Activated naive CD8-positive, alpha-beta T cell treated with anti-CD3 and anti-CD28 coated beads for 36 hours (primary cell): Measurements from ENCODE around the gene MICAL2. TPM values are rescaled to one million over a fixed set of nuclear protein-coding genes. Genes with fewer than 3 reads are reported as not detected.

Experiments
- DNase-seq: peaks from one replicate; pipeline ENCODE4 v3.0.0; 2021
- H3K27ac Mint-ChIP-seq: one replicate; pipeline ENCODE4 v1.8.0; 2022; ENCODE audit warnings: mild to moderate bottlenecking, moderate library complexity, mixed read lengths
- H3K27me3 Mint-ChIP-seq: one replicate; pipeline ENCODE4 v1.8.0; 2022; ENCODE audit warnings: mild to moderate bottlenecking, mixed read lengths
- H3K36me3 Mint-ChIP-seq: one replicate; pipeline ENCODE4 v1.8.0; 2021; ENCODE audit warnings: mild to moderate bottlenecking, mixed read lengths
- H3K4me1 Mint-ChIP-seq: one replicate; pipeline ENCODE4 v1.8.0; 2021; ENCODE audit warnings: mixed read lengths
- H3K4me3 Mint-ChIP-seq: one replicate; pipeline ENCODE4 v1.8.0; 2022; ENCODE audit warnings: mild to moderate bottlenecking, moderate library complexity, mixed read lengths
- H3K9me3 Mint-ChIP-seq: one replicate; pipeline ENCODE4 v1.8.0; 2022; ENCODE audit warnings: mixed read lengths
- total RNA-seq, 2 experiments: library from RNA; stranded (reverse); gene quantifications; one replicate each; pipeline ENCODE4 v1.2.3, GENCODE V29; 2021

The MICAL2 gene
- total RNA-seq, 2 experiments from 2014 or later: 54.4 to 59.7 TPM

DNA sequence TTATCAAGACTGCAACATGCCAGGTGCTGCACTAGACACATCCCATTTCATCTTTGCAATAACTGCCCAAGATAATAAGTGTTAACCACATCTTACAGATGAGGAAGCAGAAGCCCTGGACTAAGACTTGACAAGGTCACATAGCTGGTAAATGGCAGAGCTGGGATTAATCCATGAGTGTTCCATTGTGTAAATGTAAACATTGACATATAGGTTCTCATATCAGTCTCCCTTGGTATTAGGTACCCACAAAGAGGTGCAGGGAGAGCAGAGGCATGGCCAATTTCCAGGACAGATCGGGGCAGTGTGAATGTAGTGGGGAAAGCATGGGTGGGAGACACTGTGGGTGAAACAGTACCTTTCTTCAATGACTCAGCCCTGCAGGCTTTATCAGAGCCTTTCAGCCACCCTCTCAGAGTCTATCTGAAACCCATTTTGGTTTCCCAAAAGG lies 17.9 kb downstream of the MICAL2 start:
- H3K36me3 Mint-ChIP-seq: no peaks in the 10 kb centered on the region
- H3K27ac Mint-ChIP-seq: peak overlapping the region; percentile 26
- H3K27me3 Mint-ChIP-seq: no peaks in the 10 kb centered on the region
- H3K9me3 Mint-ChIP-seq: no peaks in the 10 kb centered on the region
- no peak overlapping the region for H3K4me3 Mint-ChIP-seq
- peaks cover 38% of the 10 kb centered on the region for H3K4me1 Mint-ChIP-seq
- no peak for DNase-seq

DNA sequence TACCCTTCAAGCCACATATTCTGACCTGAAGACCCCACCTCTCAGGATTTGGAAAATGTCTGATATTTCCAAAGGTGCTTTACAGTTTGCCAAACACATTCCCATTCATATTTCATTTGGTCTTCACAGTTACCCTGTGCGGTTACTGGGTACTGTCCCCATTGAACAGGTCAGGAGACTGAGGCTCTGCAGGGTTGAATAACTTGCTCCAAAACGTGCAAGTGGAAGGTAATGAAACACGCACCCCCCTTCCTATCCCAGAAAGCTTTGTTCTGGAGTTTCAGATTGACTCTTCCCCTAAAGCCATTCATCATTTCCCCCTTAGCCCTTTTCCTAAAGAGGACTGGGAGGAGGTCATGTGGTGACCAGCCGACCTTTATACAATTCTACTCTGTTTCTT lies 18.8 kb downstream of the MICAL2 start:
- no peaks in the 10 kb centered on the region for H3K27me3 Mint-ChIP-seq
- no peaks in the 10 kb centered on the region for H3K9me3 Mint-ChIP-seq
- no peaks in the 10 kb centered on the region for H3K36me3 Mint-ChIP-seq
- peaks cover 43% of the 10 kb centered on the region for H3K4me1 Mint-ChIP-seq
- no peak overlapping the region for H3K27ac Mint-ChIP-seq
- no peak for DNase-seq
- H3K4me3 Mint-ChIP-seq: no peak overlapping the region

DNA sequence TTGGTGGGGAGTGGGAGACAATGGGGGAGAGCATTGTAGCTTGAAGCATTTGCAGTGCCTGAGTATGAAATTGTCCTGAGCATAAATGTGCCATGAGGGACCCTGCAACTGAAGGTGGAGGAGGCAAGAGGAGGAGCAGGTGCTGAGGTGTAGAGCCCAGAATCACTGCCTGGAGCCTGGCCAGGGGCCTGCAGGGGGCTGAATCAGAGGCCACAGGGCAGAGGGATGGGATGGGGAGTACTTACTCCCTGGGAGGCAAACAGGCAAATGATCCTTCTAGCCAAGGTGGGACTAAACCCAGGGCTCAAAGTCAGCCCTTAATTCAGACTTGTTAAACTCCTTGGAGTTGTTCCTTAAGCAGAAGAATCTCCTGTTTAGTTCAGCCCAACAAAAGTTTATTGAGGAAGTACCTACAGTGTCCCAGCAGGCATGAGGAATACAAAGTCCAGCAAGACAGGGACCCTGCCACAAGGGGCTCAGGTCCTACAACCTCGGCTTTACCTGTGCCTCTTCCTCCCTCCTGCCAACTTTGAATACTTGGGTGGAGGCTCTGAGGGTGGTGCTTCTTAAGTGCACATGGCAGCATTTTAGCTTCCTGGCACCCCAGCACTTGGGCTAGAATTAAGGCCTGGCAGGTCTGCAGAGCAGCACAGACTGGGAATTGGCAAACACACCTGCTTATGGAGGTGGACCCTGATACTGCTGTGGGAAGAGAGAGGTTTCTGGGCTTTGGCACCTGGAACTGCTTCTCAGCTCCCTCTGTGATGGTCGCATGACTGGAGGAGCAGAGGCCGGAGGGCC lies 20.0 kb downstream of the MICAL2 start:
- Mint-ChIP-seq H3K9me3 (no peaks in the 10 kb centered on the region), H3K27ac (no peak overlapping the region), H3K4me3 (no peak overlapping the region), H3K4me1 (peaks cover 37% of the 10 kb centered on the region), H3K36me3 (no peaks in the 10 kb centered on the region), H3K27me3 (no peaks in the 10 kb centered on the region)
- DNase-seq: no peak

DNA sequence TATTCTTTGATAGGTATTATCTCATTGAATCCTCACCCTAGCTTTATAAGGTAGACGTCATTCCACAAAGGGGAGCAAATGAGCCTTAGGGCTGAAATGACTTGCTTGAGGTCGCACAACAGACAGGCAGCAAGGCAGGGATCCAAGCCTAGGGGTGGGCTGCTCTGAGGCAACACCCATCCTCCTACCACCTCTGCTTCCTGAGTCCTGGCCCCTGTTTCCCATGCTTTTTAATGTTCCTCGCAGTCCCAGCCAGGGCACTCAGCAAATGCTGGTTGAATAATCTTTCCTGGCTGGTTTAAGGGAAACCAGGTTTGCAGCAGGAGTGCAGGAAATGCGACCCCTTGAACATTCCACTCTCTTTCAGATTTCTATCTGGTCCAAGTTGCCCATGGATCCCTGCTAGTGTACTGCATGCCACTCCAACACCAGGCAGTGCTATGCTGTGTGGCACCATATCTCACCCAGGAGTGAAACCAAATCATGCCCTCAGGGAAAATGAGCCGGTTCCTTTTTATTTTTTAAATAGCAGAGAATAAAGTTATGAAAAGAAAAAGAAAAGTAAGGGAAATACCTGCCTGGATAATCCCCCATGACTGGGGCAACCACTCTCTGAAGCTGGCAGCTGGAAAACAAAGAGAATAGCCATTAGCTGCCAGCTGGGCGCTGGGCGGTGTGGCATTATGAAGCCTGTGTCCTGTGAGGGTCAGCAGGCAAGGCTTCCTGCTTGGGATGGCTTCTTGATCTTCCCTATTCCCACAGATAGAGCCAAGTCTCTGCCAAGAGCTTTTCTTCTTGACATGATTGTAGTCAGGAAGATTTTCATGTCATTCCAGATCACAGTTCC lies 21.8 kb downstream of the MICAL2 start:
- no peaks in the 10 kb centered on the region for H3K9me3 Mint-ChIP-seq
- H3K4me3 Mint-ChIP-seq: no peak overlapping the region
- H3K36me3 Mint-ChIP-seq: no peaks in the 10 kb centered on the region
- H3K27me3 Mint-ChIP-seq: no peaks in the 10 kb centered on the region
- DNase-seq: no peak
- no peak overlapping the region for H3K27ac Mint-ChIP-seq
- H3K4me1 Mint-ChIP-seq: peaks cover 29% of the 10 kb centered on the region

DNA sequence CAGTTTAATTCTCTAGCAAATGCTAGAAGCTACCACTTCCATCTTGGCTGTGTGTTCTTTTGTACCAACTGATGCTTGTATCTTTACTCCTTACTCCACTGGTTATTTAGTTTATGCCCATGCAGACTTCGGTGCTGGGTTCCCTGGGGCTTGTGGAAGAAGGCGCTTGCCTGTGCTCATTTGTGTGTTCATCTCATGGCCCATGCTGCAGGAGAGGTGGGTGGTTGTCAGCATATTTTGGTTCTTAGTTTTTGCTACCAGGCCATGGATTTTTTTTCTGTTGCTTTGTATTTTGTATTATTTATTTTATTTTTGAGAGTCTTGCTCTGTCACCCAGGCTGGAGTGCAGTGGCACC lies 22.4 kb downstream of the MICAL2 start:
- Mint-ChIP-seq H3K9me3 (no peaks in the 10 kb centered on the region), H3K27ac (no peak overlapping the region), H3K36me3 (no peaks in the 10 kb centered on the region), H3K4me3 (no peak overlapping the region), H3K27me3 (no peaks in the 10 kb centered on the region), H3K4me1 (peaks cover 31% of the 10 kb centered on the region)
- no peak for DNase-seq

DNA sequence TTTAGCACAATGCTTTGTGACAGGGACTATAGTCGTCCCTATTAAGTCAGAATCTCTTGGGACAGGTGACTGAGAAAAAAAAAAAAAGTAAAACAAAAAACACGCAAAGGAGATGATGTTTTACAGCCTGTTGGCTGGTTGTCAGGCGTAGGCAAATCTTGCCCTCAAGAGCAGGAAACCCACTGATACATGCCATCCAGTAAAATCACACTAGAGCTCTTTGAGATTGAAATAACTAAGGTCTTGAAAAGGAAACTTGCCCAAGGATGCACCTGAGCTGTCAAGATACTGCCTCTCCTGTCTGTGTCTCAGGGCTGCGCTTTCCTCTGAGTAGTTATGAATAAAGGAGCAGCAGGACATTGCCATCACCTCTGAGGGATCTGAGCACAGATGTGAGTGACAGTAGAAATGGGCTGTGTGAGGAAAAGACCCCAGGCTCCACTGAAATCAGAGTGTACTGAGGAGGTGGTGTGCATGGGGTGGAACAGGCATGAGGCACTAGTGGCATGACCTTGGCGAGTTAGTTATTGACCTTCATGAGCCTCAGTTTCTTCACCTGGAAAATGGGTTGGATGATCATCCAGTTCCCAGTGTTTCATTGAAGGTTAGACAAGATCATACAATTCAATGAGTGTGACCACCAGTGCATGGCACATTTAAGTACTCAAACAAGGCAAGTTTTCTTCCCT lies 23.3 kb downstream of the MICAL2 start:
- H3K9me3 Mint-ChIP-seq: no peaks in the 10 kb centered on the region
- H3K27ac Mint-ChIP-seq: no peak overlapping the region
- no peak overlapping the region for H3K4me3 Mint-ChIP-seq
- no peaks in the 10 kb centered on the region for H3K27me3 Mint-ChIP-seq
- DNase-seq: no peak
- H3K4me1 Mint-ChIP-seq: peaks cover 26% of the 10 kb centered on the region
- H3K36me3 Mint-ChIP-seq: no peaks in the 10 kb centered on the region

DNA sequence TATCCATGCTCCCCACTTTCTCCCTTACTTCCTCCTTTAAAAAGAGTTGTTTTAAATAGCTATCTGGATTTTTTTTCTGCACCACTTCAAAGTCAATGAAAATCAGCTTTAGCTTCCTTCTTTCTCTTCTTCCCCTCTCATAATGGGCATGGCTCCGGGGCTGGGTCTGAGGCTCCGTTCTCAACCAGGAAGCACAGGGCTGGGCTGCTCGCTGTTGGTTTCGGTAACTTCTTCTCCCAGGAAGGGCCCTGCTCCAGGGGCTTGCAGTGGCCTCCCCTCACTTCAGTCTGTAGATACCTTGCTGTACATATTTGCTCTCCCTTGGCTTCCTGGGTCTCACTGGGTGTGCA lies 23.8 kb downstream of the MICAL2 start:
- peaks cover 26% of the 10 kb centered on the region for H3K4me1 Mint-ChIP-seq
- no peak overlapping the region for H3K4me3 Mint-ChIP-seq
- peaks cover 2% of the 10 kb centered on the region for H3K36me3 Mint-ChIP-seq
- DNase-seq: no peak
- no peak overlapping the region for H3K27ac Mint-ChIP-seq
- no peaks in the 10 kb centered on the region for H3K9me3 Mint-ChIP-seq
- H3K27me3 Mint-ChIP-seq: no peaks in the 10 kb centered on the region

DNA sequence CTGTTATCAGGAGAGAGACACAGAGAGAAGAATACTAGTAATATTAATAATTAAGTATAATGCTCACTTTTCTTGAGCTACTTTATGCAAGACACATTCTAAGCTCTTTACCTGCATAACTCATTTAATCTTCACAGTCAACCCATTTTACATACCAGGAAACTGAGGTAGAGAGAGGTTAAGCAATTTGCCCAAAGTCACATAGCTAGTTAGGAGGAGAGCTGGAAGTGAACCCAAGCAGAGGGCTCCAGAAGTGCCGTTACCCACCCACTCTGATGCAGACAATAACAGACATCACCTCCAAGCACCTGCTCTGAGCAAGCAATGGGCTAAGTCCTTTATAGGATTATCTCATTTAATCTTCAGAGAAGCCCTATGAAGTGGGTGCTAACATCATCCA lies 24.8 kb downstream of the MICAL2 start:
- Mint-ChIP-seq H3K4me1 (peaks cover 19% of the 10 kb centered on the region), H3K36me3 (peaks cover 8% of the 10 kb centered on the region), H3K27me3 (no peaks in the 10 kb centered on the region), H3K27ac (no peak overlapping the region), H3K9me3 (no peaks in the 10 kb centered on the region), H3K4me3 (no peak overlapping the region)
- DNase-seq: no peak

DNA sequence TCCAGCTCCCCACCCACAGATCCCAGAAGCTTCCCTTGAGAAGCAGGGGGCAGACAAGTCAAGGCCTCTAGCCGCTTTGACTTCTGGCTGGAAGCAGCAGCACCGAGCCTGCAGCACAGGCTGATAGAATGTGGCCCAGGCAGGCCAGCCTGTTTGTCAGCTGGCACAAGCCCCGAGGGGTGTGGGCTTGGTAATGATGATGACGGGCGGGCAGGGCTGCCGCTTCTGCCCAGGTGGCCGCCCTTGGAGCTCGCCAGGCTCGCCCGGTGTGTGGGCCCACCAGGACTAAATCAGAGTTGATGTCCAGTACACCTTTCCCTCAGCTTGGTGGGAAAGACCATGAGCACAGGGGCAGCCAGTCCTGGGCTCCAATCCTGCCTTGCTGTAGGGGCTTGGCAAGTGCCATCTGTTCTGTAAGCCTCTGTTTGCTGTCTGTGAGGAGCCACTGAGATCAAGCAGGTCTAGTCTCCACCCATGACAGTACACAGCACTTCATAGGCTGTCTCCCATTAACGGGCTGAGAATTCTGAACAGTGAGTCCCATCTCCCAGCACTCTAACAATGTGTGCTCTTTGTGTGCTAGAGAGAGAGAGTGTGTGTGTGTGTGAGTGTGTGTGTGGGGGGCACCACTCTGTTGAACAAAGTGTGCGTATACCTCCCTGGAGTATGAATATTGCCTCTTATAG lies 26.8 kb downstream of the MICAL2 start:
- Mint-ChIP-seq H3K36me3 (peaks cover 15% of the 10 kb centered on the region), H3K4me3 (no peak overlapping the region), H3K4me1 (peaks cover 33% of the 10 kb centered on the region), H3K27me3 (no peaks in the 10 kb centered on the region), H3K9me3 (no peaks in the 10 kb centered on the region), H3K27ac (no peak overlapping the region)
- no peak for DNase-seq

DNA sequence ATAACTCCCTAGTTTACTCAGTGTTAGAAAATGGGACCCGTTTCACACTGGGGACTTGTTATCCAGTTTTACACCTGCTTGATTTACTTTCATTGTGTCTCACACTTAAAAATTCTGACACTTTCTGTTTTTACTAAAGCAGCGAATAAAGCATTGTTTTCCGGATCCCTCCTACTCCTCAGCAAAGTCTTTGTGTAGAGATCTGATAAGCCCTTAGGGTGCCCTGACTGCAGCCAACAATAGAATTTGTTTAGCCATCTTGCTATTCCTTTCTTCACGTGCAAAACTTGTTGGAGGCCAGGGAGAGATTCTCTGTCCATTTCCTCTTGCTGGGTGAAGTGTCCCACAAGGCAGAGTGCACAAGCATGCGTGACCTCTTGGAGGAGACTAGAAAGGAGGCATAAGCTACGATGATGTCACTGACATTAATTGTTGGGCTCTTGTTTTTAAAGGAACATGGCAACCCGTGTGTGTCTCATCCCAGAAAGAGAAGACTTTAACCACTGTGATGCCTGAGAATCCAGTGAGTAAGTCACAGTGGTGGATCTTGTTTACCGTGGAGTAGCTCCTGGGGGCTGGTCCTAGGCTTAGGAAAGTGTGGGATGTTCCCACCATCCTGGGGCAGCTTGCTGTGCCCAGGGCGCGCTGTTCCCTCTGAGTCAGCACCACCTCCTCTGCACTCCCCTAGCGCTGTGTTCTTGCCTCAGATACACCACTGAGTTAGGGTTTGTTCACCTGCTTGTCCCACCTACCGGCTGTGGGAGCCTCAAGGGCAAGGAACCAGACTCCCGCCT lies 27.7 kb downstream of the MICAL2 start:
- no peaks in the 10 kb centered on the region for H3K9me3 Mint-ChIP-seq
- no peaks in the 10 kb centered on the region for H3K27me3 Mint-ChIP-seq
- H3K27ac Mint-ChIP-seq: no peak overlapping the region
- no peak for DNase-seq
- H3K4me1 Mint-ChIP-seq: peaks cover 42% of the 10 kb centered on the region
- no peak overlapping the region for H3K4me3 Mint-ChIP-seq
- H3K36me3 Mint-ChIP-seq: peaks cover 22% of the 10 kb centered on the region

DNA sequence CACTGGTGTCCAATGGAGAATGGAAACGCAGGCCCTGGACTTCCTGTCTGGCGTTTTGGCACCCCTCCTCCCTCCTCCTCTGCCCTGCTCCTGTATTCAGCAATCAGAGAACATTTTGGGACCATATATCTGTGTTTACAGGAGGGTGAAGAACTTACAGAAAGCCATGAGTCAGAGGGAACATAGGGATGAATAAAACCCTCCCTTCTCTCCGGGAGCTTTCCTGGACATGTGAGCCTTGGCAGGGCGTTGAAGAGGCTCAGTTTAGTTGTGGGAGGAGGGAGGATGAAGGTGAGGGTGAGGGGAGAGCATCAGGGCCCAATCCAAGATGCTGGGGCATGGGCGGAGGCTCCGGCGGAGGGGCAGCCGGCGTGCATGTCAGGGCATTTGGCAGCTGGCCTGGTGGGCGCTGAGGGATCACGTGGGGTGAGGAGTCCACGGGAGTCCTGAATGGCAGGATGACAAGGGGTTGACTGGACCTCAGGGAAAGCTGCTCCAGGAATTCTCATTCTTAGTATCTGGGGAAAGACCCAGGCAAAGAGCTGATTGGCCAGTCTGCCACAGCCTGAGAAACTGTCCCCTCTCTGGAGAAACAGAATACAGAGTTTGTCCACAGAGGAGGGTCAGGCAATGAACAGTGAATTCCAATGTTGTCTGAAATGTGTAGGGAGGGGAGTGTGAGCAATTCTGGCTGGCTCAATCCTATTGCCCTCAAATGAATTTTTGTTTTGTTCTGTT lies 28.9 kb downstream of the MICAL2 start:
- H3K4me1 Mint-ChIP-seq: peaks cover 42% of the 10 kb centered on the region
- H3K36me3 Mint-ChIP-seq: peaks cover 23% of the 10 kb centered on the region
- H3K9me3 Mint-ChIP-seq: no peaks in the 10 kb centered on the region
- no peak for DNase-seq
- no peak overlapping the region for H3K4me3 Mint-ChIP-seq
- no peak overlapping the region for H3K27ac Mint-ChIP-seq
- H3K27me3 Mint-ChIP-seq: no peaks in the 10 kb centered on the region

DNA sequence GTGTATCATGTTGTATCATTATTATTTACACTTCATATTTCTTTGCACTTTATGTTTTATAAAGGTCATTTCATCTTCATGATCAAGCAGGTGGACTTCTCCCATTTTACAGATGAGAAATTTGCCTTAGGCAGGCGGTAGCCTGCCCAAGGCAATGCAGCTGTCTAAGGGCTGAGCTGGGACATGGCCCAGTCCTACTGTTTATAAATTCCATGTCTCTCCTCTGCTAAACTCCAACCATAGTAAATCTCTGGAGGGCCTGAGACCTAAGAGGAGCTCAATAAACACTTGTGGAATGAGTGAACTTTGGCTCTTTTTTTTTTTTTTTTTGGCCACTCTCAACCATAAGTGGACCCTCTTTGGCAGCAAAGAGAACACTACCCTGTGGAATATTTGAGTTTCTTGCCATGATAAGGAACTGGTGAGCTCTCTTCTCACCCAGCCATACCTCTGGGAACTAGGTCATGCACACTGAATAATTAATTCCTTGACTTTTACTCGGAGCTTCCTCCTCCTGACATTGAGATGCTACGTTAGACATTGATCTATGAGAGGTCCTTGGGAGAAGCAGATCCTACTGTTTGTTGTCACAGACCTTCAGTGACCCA lies 29.9 kb downstream of the MICAL2 start:
- peaks cover 23% of the 10 kb centered on the region for H3K36me3 Mint-ChIP-seq
- no peaks in the 10 kb centered on the region for H3K9me3 Mint-ChIP-seq
- no peaks in the 10 kb centered on the region for H3K27me3 Mint-ChIP-seq
- H3K4me3 Mint-ChIP-seq: no peak overlapping the region
- no peak for DNase-seq
- H3K4me1 Mint-ChIP-seq: peaks cover 48% of the 10 kb centered on the region
- no peak overlapping the region for H3K27ac Mint-ChIP-seq

DNA sequence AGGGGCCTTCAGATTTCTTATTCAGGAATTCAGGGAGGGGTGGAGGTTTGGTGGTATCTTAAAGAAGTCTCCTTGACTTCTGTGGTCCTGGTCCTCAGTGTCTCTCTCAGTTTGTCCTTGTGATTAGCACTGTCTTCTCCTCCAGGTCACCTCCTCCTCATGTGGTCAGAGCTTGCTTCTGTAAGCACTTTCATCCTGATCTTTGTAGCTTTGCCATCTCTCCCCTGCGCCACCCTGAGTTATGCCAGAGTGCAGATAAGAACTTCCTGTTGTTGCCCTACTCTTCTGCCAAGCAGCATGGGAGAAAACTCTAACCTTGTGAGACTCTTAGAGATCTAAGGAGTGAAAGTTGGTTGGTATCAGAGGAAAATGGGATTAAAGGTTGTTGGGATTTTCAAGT lies 30.9 kb downstream of the MICAL2 start:
- H3K4me1 Mint-ChIP-seq: peaks cover 52% of the 10 kb centered on the region
- no peak overlapping the region for H3K4me3 Mint-ChIP-seq

More for the DNA sequence above, 30.9 kb downstream of the MICAL2 start:
- Mint-ChIP-seq H3K27ac (no peak overlapping the region), H3K9me3 (no peaks in the 10 kb centered on the region), H3K27me3 (no peaks in the 10 kb centered on the region), H3K36me3 (peaks cover 25% of the 10 kb centered on the region)
- DNase-seq: no peak
